ENCODE data around the gene TMEM44. TPM values are rescaled to one million over a fixed set of nuclear protein-coding genes. Genes with fewer than 3 reads are reported as not detected.

Gene TMEM44
- total RNA-seq, 4 donors from 2014 or later: 3.0 to 5.4 (median 3.1) TPM

GRCh38 chr3:194604837-194605236, 28.4 kb downstream of the TMEM44 start:
- TF ChIP-seq, protein P1, sequence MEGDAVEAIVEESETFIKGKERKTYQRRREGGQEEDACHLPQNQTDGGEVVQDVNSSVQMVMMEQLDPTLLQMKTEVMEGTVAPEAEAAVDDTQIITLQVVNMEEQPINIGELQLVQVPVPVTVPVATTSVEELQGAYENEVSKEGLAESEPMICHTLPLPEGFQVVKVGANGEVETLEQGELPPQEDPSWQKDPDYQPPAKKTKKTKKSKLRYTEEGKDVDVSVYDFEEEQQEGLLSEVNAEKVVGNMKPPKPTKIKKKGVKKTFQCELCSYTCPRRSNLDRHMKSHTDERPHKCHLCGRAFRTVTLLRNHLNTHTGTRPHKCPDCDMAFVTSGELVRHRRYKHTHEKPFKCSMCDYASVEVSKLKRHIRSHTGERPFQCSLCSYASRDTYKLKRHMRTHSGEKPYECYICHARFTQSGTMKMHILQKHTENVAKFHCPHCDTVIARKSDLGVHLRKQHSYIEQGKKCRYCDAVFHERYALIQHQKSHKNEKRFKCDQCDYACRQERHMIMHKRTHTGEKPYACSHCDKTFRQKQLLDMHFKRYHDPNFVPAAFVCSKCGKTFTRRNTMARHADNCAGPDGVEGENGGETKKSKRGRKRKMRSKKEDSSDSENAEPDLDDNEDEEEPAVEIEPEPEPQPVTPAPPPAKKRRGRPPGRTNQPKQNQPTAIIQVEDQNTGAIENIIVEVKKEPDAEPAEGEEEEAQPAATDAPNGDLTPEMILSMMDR (IDR thresholded peaks at IDR 0.05 in 4 of 5, conservative IDR thresholded peaks at IDR 0.05 in 1 of 5): no peak
- TF ChIP-seq POLR2A (IDR thresholded peaks at IDR 0.05): no peak
- no peak overlapping the region for H3K27ac ChIP-seq
- no peaks in the 10 kb centered on the region for H3K9me3 ChIP-seq
- no peak for ATAC-seq
- intact Hi-C loops (cut with DNase I; ENCODE audit: low total_unique reads) (no loop called here), in situ Hi-C loops (cut with MboI; ENCODE audit: low sequenced_read_pairs in 4 of 4) (no loop called here)
- no peaks in the 10 kb centered on the region for H3K27me3 ChIP-seq
- no peaks in the 10 kb centered on the region for H3K4me1 ChIP-seq
- H3K36me3 ChIP-seq: no peaks in the 10 kb centered on the region
- no peak overlapping the region for H3K4me3 ChIP-seq
- DNase-seq: no peak

GRCh38 chr3:194604126-194604525, 29.1 kb downstream of the TMEM44 start:
- Histone ChIP-seq H3K9me3 (no peaks in the 10 kb centered on the region), H3K36me3 (no peaks in the 10 kb centered on the region), H3K4me3 (no peak overlapping the region), H3K27ac (no peak overlapping the region), H3K4me1 (no peaks in the 10 kb centered on the region), H3K27me3 (no peaks in the 10 kb centered on the region)
- TF ChIP-seq POLR2A (IDR thresholded peaks at IDR 0.05): no peak
- TF ChIP-seq, protein P1 (IDR thresholded peaks at IDR 0.05 in 4 of 5, conservative IDR thresholded peaks at IDR 0.05 in 1 of 5): no peak
- DNase-seq (no peak), ATAC-seq (no peak)
- intact Hi-C loops (cut with DNase I; ENCODE audit: low total_unique reads): no loop called here
- in situ Hi-C loops (cut with MboI; ENCODE audit: low sequenced_read_pairs in 4 of 4): no loop called here

- no peak for ATAC-seq
- in situ Hi-C loops (cut with MboI; ENCODE audit: low sequenced_read_pairs in 4 of 4): no loop called here
- no peaks in the 10 kb centered on the region for H3K36me3 ChIP-seq
Observed at GRCh38 chr3:194602669-194603171, 30.5 kb downstream of the TMEM44 start.

DNA sequence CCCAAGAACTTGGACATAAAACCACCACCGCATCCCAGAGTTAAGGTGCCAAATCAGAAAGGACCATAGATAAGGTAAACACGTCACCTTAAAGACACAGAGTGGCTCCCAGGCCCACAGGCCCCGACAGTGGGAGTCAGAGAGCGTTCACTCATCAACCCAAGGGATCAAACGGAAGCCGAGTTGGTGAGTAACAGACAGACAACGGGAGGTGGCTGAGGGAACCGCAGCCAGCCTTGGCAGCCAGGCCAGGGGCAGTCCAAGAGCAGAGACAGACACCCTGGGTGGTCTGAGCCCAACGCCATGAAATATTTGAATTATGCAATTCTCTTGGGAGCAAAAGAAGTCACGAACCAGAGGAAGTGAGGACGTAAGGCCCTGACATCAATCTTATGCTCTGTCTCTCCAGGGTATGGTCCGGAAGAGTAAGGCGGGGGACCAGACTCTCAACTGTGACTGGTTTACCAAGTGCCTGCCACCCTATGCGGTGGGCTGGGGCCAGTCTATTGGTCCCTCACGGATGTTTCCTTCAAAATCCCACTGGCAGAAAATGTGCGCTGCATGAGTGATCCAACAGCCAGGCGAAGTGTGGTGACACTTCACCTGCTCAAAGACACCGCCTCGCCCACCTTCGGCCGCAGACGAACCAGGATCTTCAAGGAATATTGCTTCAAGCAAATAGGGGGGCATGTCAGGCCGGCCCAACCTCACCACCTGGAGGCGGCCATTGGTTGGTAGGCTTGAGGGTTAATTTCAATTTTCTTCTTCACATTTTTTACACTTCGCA, 34.3 kb downstream of the TMEM44 start:
- intact Hi-C loops (cut with DNase I; ENCODE audit: low total_unique reads) (no loop called here), in situ Hi-C loops (cut with MboI; ENCODE audit: low sequenced_read_pairs in 4 of 4) (loop anchor here in 2 of 4 donors (25.0 kb wide), 1 partner anchor 262 kb away; no protein-coding TSS in a partner anchor)
- Histone ChIP-seq H3K4me1 (no peaks in the 10 kb centered on the region), H3K4me3 (no peak overlapping the region), H3K36me3 (no peaks in the 10 kb centered on the region), H3K9me3 (no peaks in the 10 kb centered on the region), H3K27me3 (no peaks in the 10 kb centered on the region), H3K27ac (no peak overlapping the region)
- no peak for ATAC-seq
- TF ChIP-seq, protein P1 (IDR thresholded peaks at IDR 0.05 in 4 of 5, conservative IDR thresholded peaks at IDR 0.05 in 1 of 5): no peak
- TF ChIP-seq POLR2A (IDR thresholded peaks at IDR 0.05): no peak
- DNase-seq: no peak

More at GRCh38 chr3:194602669-194603171, 30.5 kb downstream of the TMEM44 start:
- no peak for DNase-seq
- intact Hi-C loops (cut with DNase I; ENCODE audit: low total_unique reads): no loop called here
- Histone ChIP-seq H3K9me3 (no peaks in the 10 kb centered on the region), H3K27ac (no peak overlapping the region), H3K4me3 (no peak overlapping the region), H3K4me1 (no peaks in the 10 kb centered on the region), H3K27me3 (no peaks in the 10 kb centered on the region)
- no peak for TF ChIP-seq POLR2A (IDR thresholded peaks at IDR 0.05)
- TF ChIP-seq, protein P1 (IDR thresholded peaks at IDR 0.05 in 4 of 5, conservative IDR thresholded peaks at IDR 0.05 in 1 of 5): no peak
